B cell (primary cell): Measurements from ENCODE around the gene SNX32. TPM values are rescaled to one million over a fixed set of nuclear protein-coding genes. Genes with fewer than 3 reads are reported as not detected.

Experiments used
- ATAC-seq: fragments of 200-7000 bp; cut with Tn5 transposase; one replicate; pipeline ENCODE4 v1.10.0; 2021; ENCODE audit warnings: low read depth, mild to moderate bottlenecking, moderate number of reproducible peaks, moderate library complexity
- CTCF ChIA-PET: fragments of 350-600 bp; sonication (Branson Sonifier 250); formaldehyde crosslinking; loops from one replicate; lab custom pipeline; 2021; ENCODE audit warnings: antibody characterized with exemption, inconsistent platforms; lab: Charles Lee
- POLR2A ChIA-PET: fragments of 350-600 bp; sonication (Branson Sonifier 250); formaldehyde crosslinking; loops from one replicate; lab custom pipeline; 2021; ENCODE audit warnings: antibody characterized with exemption; lab: Charles Lee
- DNase-seq: peaks from one replicate; pipeline ENCODE4 v3.0.0; 2013
- H2AFZ ChIP-seq: 2 replicates; pipeline ENCODE4 v1.6.1; 2012; ENCODE audit warnings: mild to moderate bottlenecking, low read depth, low read length; ENCODE audit not compliant: insufficient read depth, poor library complexity, severe bottlenecking
- H3K27ac ChIP-seq, 2 donors: 1 replicate in 1 of 2; 2 replicates in 1 of 2; pipeline ENCODE4 v1.5.1; 2012 to 2013; ENCODE audit warnings: low read length in 2 of 2, mild to moderate bottlenecking in 2 of 2, moderate library complexity in 1 of 2
- H3K27me3 ChIP-seq, 4 experiments: fragments of 200-600 bp in 1 of 4; sonication (generic) in 1 of 4; replicated peaks in 1 of 4; 1 replicate in 2 of 4; 2 replicates in 2 of 4; pipeline versions ENCODE4 v1.6.1 to v1.7.0; 2013 to 2016; ENCODE audit warnings: low read length in 3 of 4, mild to moderate bottlenecking in 2 of 4, mixed read lengths in 1 of 4, moderate library complexity in 1 of 4; ENCODE audit not compliant: insufficient read depth in 4 of 4, control insufficient read depth in 3 of 4; ENCODE audit errors: control extremely low read depth in 1 of 4
- H3K36me3 ChIP-seq, 2 experiments: replicated peaks in 1 of 2; 1 replicate in 1 of 2; 2 replicates in 1 of 2; pipeline versions ENCODE4 v1.6.1 to v1.7.1; 2013; ENCODE audit warnings: low read length in 1 of 2; ENCODE audit not compliant: insufficient read depth in 2 of 2, control insufficient read depth in 1 of 2; ENCODE audit errors: control extremely low read depth in 1 of 2, extremely low read depth in 1 of 2
- H3K4me1 ChIP-seq, 2 donors: fragments of 200-600 bp in 1 of 2; sonication (generic) in 1 of 2; 1 replicate in 1 of 2; 2 replicates in 1 of 2; pipeline versions ENCODE4 v1.5.1 to v1.6.1; 2013 to 2017; ENCODE audit warnings: low read length in 2 of 2; ENCODE audit not compliant: control insufficient read depth in 2 of 2, insufficient read depth in 2 of 2
- H3K4me2 ChIP-seq: replicated peaks from 2 replicates; pipeline ENCODE3; 2012; ENCODE audit warnings: mild to moderate bottlenecking, low read depth, low read length; ENCODE audit not compliant: poor library complexity, severe bottlenecking
- H3K4me3 ChIP-seq, 5 experiments: fragments of 200-600 bp in 1 of 5; sonication (generic) in 1 of 5; 1 replicate in 3 of 5; 2 replicates in 2 of 5; pipeline versions ENCODE4 v1.5.1 to v1.7.0; 2011 to 2016; ENCODE audit warnings: low read length in 4 of 5, mild to moderate bottlenecking in 4 of 5, low read depth in 2 of 5, control low read depth in 1 of 5, moderate library complexity in 1 of 5; ENCODE audit not compliant: insufficient read depth in 1 of 5; ENCODE audit errors: control extremely low read depth in 1 of 5, extremely low read depth in 1 of 5
- H3K79me2 ChIP-seq: fragments of 200-600 bp; sonication (generic); one replicate; pipeline ENCODE4 v1.6.0; 2016; ENCODE audit warnings: low read length; ENCODE audit not compliant: control insufficient read depth, insufficient read depth
- H3K9ac ChIP-seq: fragments of 200-600 bp; sonication (generic); 2 replicates; pipeline ENCODE4 v1.6.1; 2017; ENCODE audit warnings: mild to moderate bottlenecking, low read length, moderate library complexity
- H3K9me3 ChIP-seq, 3 donors: one replicate each; pipeline versions ENCODE4 v1.6.1 to v1.7.1; 2013; ENCODE audit warnings: low read length in 2 of 3; ENCODE audit not compliant: control insufficient read depth in 2 of 3, insufficient read depth in 1 of 3; ENCODE audit errors: control extremely low read depth in 1 of 3
- H4K20me1 ChIP-seq: 2 replicates; pipeline ENCODE4 v1.6.0; 2012; ENCODE audit warnings: mild to moderate bottlenecking, low read length; ENCODE audit not compliant: insufficient read depth, control insufficient read depth, poor library complexity, severe bottlenecking
- H3K27ac Mint-ChIP-seq: one replicate; pipeline ENCODE4 v1.8.0; 2021; ENCODE audit warnings: mixed read lengths
- H3K27me3 Mint-ChIP-seq: one replicate; pipeline ENCODE4 v1.8.0; 2021; ENCODE audit warnings: mixed read lengths
- H3K4me1 Mint-ChIP-seq: one replicate; pipeline ENCODE4 v1.8.0; 2021; ENCODE audit warnings: mixed read lengths
- H3K4me3 Mint-ChIP-seq: one replicate; pipeline ENCODE4 v1.8.0; 2021; ENCODE audit warnings: mixed read lengths
- H3K9me3 Mint-ChIP-seq: one replicate; pipeline ENCODE4 v1.8.0; 2022; ENCODE audit warnings: mixed read lengths; ENCODE audit not compliant: insufficient read depth
- CTCF ChIP-seq: fragments of 200-600 bp; IDR thresholded peaks from one replicate; pipeline ENCODE4 v1.8.0; 2022; ENCODE audit warnings: antibody characterized with exemption, mild to moderate bottlenecking
- EZH2 ChIP-seq: IDR thresholded peaks from 2 replicates; pipeline ENCODE4 v1.6.1; 2012; ENCODE audit warnings: borderline replicate concordance, low read depth, mild to moderate bottlenecking, moderate library complexity, low read length; ENCODE audit not compliant: insufficient read depth, poor library complexity, severe bottlenecking
- WGBS: methylation state at CpG from one replicate; pipeline ENCODE4 v1.1.5; 2013; ENCODE audit warnings: missing lambda C conversion rate; ENCODE audit not compliant: insufficient coverage; 5-methylcytosine and 5-hydroxymethylcytosine counted together
- intact Hi-C: fragments of 100-400 bp; cut with micrococcal nuclease; formaldehyde crosslinking; loops from one replicate; pipeline ENCODE4 v1.10.0; 2022
- polyA plus RNA-seq: library from polyadenylated mRNA; depleted of rRNA; stranded (reverse); fragments of >200 nt; gene quantifications from 2 replicates; pipeline ENCODE4 v1.2.3, GENCODE V29; 2012
- total RNA-seq, 2 donors: library from RNA; stranded (reverse); fragments of 120-200 nt in 1 of 2; gene quantifications; 1 replicate in 1 of 2; 2 replicates in 1 of 2; pipeline versions ENCODE4 v1.2.3 to v1.2.4, GENCODE V29; 2013 to 2022

SNX32 gene
- total and polyA plus RNA-seq, 2 donors (not counting 1 experiment from before 2014, with no cell fraction given), result 0.57 to 0.89 TPM

- TF ChIP-seq EZH2 (no peak), CTCF (no peak)
- intact Hi-C loops, result no loop called here
- H3K27me3 ChIP-seq, result no peaks in the 10 kb centered on the region
- ChIA-PET POLR2A (interaction anchor here (0.6 kb wide), 1 partner anchor 14 kb away, joined by 3 read pairs; no protein-coding TSS in a partner anchor), CTCF (interaction anchor here (2.8 kb wide), 1 partner anchor 8 kb away, joined by 15 read pairs; the partner anchor contains the start of gene MUS81)
- no peak overlapping the region for H3K4me3 Mint-ChIP-seq
- WGBS, result 95% methylated on average over 32 of the region's 33 CpGs
- ATAC-seq (no peak), DNase-seq (peak; percentile 16)
- no peak overlapping the region for H3K4me3 ChIP-seq
- no peaks in the 10 kb centered on the region for H3K9me3 Mint-ChIP-seq
- H4K20me1 ChIP-seq, result peaks cover 73% of the 10 kb centered on the region
- peaks cover 0 to 62% of the 10 kb centered on the region in 2 experiments for H3K36me3 ChIP-seq
- no peak overlapping the region for H3K27ac ChIP-seq
- no peaks in the 10 kb centered on the region for H3K27me3 Mint-ChIP-seq
- peaks cover 43% of the 10 kb centered on the region for H3K79me2 ChIP-seq
- H3K4me2 ChIP-seq, result no peak overlapping the region
- no peak overlapping the region for H3K9ac ChIP-seq
- H3K27ac Mint-ChIP-seq, result no peak overlapping the region
- no peak overlapping the region for H2AFZ ChIP-seq
- peaks cover 0 to 15% (median 0%) of the 10 kb centered on the region in 3 donors for H3K9me3 ChIP-seq
- peaks cover 11 to 22% of the 10 kb centered on the region in 2 donors for H3K4me1 ChIP-seq
- peaks cover 33% of the 10 kb centered on the region for H3K4me1 Mint-ChIP-seq
Measured at GRCh38 chr11:65852508-65853245, 18.9 kb downstream of the SNX32 start.
